ENCODE measurements around the gene C1orf198.

The C1orf198 gene

DNA sequence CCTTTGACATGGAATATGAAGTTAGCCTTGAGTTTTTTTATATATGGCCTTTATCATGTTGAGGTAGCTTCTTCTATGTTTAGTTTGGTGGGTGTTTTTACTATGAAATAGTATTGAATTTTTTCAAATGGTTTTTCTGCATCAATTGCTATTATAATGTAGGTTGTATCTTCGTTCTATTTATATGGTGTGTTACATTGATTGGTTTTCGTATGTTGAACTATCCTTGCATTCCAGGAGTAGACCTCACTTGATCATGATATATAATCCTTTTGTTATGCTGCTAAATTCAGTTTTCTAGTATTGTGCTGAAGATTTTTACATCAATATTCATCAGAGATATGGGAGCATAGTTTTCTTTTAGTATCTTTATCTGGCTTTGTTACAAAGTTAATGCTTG is 55.8 kb downstream of the C1orf198 start:
- no peaks in the 10 kb centered on the region for H3K27me3 ChIP-seq (ENCODE audit: insufficient read depth, poor library complexity, severe bottlenecking)
- H3K4me3 ChIP-seq (replicated peaks; ENCODE audit: insufficient read depth, low read length): no peak overlapping the region
- no peak for DNase-seq (ENCODE audit: low read depth in 1 of 2, low spot score in 1 of 2)
- TF ChIP-seq, protein P1, sequence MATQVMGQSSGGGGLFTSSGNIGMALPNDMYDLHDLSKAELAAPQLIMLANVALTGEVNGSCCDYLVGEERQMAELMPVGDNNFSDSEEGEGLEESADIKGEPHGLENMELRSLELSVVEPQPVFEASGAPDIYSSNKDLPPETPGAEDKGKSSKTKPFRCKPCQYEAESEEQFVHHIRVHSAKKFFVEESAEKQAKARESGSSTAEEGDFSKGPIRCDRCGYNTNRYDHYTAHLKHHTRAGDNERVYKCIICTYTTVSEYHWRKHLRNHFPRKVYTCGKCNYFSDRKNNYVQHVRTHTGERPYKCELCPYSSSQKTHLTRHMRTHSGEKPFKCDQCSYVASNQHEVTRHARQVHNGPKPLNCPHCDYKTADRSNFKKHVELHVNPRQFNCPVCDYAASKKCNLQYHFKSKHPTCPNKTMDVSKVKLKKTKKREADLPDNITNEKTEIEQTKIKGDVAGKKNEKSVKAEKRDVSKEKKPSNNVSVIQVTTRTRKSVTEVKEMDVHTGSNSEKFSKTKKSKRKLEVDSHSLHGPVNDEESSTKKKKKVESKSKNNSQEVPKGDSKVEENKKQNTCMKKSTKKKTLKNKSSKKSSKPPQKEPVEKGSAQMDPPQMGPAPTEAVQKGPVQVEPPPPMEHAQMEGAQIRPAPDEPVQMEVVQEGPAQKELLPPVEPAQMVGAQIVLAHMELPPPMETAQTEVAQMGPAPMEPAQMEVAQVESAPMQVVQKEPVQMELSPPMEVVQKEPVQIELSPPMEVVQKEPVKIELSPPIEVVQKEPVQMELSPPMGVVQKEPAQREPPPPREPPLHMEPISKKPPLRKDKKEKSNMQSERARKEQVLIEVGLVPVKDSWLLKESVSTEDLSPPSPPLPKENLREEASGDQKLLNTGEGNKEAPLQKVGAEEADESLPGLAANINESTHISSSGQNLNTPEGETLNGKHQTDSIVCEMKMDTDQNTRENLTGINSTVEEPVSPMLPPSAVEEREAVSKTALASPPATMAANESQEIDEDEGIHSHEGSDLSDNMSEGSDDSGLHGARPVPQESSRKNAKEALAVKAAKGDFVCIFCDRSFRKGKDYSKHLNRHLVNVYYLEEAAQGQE (IDR thresholded peaks at IDR 0.05; ENCODE audit: insufficient replicate concordance, low read depth): no peak
- no peak for TF ChIP-seq SPI1 (IDR thresholded peaks at IDR 0.05; ENCODE audit: borderline replicate concordance, low read depth)
- no peak for TF ChIP-seq POLR2AphosphoS5 (IDR thresholded peaks at IDR 0.05; ENCODE audit: low read depth)
- TF ChIP-seq, protein P2, sequence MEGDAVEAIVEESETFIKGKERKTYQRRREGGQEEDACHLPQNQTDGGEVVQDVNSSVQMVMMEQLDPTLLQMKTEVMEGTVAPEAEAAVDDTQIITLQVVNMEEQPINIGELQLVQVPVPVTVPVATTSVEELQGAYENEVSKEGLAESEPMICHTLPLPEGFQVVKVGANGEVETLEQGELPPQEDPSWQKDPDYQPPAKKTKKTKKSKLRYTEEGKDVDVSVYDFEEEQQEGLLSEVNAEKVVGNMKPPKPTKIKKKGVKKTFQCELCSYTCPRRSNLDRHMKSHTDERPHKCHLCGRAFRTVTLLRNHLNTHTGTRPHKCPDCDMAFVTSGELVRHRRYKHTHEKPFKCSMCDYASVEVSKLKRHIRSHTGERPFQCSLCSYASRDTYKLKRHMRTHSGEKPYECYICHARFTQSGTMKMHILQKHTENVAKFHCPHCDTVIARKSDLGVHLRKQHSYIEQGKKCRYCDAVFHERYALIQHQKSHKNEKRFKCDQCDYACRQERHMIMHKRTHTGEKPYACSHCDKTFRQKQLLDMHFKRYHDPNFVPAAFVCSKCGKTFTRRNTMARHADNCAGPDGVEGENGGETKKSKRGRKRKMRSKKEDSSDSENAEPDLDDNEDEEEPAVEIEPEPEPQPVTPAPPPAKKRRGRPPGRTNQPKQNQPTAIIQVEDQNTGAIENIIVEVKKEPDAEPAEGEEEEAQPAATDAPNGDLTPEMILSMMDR (IDR thresholded peaks at IDR 0.05; ENCODE audit: insufficient read depth, low read length): no peak
- TF ChIP-seq GABPA (IDR thresholded peaks at IDR 0.05; ENCODE audit: low read depth): no peak
- H3K27ac ChIP-seq (replicated peaks): no peak overlapping the region

DNA sequence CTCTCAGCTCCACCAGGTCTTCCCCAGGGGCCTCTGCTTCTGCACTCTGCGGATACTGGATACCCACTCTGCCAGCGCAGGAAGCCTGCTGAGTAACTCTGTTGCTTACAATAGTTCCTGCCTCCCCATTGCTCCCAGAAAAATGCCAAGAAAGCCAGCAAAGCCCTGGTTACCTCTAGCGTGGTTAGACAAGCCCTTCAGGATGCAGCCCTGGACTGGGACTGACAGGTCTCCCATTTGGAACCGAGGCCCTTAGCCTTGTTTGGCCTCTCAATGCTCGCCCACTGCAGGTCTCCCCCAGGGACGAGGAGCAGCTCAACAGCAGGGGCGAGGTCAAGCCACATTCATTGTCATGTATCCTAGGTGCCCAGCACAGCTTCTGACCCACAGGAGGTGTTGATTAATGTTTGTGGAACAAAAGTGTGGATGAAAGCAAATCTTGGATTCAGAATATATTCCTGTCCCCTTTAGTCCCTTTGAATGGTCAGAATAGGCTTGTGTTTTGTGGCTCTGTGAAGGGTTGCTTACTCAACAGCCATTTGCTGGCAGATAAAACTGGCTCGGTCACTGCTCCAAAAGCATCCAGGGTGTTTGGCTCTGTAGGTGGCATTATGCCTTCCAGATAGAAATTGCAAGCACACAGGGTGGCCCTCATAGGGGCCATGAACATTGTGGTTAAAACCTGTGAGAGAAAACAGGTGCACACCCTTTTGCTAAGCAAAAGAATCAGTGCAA is 58.9 kb downstream of the C1orf198 start:
- TF ChIP-seq GABPA (IDR thresholded peaks at IDR 0.05; ENCODE audit: low read depth): no peak
- TF ChIP-seq, protein P2 (IDR thresholded peaks at IDR 0.05; ENCODE audit: insufficient read depth, low read length): no peak
- H3K27ac ChIP-seq (replicated peaks): no peak overlapping the region
- H3K4me3 ChIP-seq (replicated peaks; ENCODE audit: insufficient read depth, low read length): no peak overlapping the region
- no peaks in the 10 kb centered on the region for H3K27me3 ChIP-seq (ENCODE audit: insufficient read depth, poor library complexity, severe bottlenecking)
- DNase-seq (ENCODE audit: low read depth in 1 of 2, low spot score in 1 of 2): no peak

DNA sequence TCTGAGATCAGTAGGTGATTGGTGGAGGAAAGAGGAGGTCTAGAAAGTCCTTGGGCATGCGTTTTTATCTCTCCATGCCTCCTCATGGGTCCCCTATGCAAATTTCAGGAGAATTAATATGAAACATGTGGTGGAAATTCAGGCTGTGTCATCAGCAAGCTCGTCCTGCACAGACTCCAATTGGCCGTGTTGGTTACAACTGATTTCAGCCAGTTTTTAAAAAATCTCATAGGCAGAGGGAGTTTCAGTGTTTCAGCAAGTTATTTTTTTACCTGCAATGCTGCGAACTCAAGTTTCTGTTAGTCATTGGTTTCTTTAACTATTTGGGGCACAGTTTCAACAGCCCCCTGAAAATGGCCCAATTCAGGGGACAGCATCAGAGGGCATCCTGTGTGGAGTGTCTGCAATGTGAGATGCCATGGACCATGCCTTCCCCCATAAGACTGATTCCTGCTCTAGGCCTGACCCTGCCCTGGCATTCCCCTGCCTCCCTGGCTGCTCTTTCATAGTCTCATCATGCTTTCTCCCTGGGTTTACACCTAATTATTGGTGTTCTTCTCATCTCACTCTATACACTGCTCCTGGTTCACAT is 59.9 kb downstream of the C1orf198 start:
- TF ChIP-seq GABPA (IDR thresholded peaks at IDR 0.05; ENCODE audit: low read depth): no peak
- TF ChIP-seq, protein P1 (IDR thresholded peaks at IDR 0.05; ENCODE audit: insufficient replicate concordance, low read depth): no peak
- TF ChIP-seq, protein P2 (IDR thresholded peaks at IDR 0.05; ENCODE audit: insufficient read depth, low read length): no peak
- TF ChIP-seq POLR2AphosphoS5 (IDR thresholded peaks at IDR 0.05; ENCODE audit: low read depth): no peak
- Histone ChIP-seq H3K27me3 (ENCODE audit: insufficient read depth, poor library complexity, severe bottlenecking) (no peaks in the 10 kb centered on the region), H3K4me3 (replicated peaks; ENCODE audit: insufficient read depth, low read length) (no peak overlapping the region), H3K27ac (replicated peaks) (no peak overlapping the region)
- no peak for DNase-seq (ENCODE audit: low read depth in 1 of 2, low spot score in 1 of 2)

Measured in HL-60 (cell line).